ENCODE results near the gene ASIC3.
A peak's percentile ranks its signal among the peaks of the same experiment; 100 is the strongest.
"Not testable (repeated sequence)": the region's sequence is repeated elsewhere in the genome, so short reads cannot be mapped to it uniquely, and the experiment has no call there.

Gene ASIC3

DNA sequence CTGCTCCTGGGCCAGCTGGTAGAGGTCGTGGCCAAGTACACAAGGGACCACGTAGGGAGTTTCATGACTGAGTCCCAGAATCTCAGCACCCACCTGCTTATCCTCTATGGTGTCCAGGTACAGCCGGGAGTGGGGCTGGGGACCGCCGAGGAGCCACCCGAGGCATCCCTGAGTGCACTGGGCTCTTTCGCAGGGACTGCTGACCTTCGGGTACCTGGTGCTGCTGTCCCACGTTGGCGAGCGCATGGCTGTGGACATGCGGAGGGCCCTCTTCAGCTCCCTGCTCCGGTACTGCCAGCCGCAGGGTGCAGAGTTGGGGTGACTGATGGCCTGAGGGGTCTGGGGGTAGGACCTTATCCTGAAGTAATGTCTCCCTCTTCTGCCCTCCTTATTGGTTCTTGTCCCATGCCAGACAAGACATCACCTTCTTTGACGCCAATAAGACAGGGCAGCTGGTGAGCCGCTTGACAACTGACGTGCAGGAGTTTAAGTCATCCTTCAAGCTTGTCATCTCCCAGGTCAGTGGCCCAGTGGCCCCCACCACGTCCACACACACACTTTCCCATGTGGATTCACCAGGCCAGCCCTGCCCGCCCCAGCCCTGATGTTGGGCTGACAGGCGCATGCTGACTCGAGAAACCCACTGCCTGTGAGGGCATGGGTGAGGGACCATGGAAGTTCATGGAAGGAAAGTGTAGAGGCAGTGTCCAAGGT, 13.9 kb upstream of the ASIC3 start:
- no peak for DNase-seq

DNA sequence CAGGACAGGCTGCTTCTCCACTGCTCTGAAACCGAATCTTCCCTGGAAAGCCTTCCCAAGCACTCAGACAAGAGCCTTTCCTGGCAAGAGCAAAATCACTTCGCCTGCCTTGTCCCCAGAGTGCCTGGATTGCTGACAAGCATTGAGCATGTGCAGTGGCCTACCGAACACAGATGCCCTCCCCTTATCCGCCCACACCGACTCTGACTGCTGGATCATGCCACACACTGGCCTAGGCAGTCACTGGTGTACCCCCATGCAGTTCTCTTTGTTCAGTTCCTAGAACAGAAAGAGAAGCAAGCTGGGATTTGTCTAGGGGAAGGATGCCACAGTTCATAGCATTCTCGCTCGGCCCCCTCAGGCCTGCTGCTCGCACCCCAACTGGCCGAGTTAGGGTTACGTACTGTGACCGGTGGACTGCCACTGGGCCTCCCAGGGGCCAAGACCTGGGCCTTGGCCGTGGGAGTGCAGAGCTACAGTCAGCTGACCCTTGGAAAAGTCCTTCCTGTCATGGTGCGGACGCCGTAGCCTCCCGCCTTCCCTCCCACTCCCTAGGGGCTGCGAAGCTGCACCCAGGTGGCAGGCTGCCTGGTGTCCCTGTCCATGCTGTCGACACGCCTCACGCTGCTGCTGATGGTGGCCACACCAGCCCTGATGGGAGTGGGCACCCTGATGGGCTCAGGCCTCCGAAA, 13.2 kb upstream of the ASIC3 start:
- DNase-seq, result no peak

DNA sequence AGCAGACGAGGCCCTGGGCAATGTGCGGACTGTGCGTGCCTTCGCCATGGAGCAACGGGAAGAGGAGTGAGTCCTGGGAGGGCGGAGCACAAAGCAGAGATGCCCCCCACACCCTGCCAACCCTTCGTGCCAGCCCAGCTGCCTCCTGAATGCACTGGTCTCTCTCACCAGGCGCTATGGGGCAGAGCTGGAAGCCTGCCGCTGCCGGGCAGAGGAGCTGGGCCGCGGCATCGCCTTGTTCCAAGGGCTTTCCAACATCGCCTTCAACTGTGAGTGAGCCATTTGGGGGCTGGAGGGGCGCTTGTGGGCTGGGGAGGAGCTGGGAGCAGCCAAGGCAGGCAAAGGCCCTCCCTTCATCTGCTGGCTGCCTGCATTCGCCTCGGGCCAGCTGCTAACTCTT, 12.4 kb upstream of the ASIC3 start:
- DNase-seq, result no peak

DNA sequence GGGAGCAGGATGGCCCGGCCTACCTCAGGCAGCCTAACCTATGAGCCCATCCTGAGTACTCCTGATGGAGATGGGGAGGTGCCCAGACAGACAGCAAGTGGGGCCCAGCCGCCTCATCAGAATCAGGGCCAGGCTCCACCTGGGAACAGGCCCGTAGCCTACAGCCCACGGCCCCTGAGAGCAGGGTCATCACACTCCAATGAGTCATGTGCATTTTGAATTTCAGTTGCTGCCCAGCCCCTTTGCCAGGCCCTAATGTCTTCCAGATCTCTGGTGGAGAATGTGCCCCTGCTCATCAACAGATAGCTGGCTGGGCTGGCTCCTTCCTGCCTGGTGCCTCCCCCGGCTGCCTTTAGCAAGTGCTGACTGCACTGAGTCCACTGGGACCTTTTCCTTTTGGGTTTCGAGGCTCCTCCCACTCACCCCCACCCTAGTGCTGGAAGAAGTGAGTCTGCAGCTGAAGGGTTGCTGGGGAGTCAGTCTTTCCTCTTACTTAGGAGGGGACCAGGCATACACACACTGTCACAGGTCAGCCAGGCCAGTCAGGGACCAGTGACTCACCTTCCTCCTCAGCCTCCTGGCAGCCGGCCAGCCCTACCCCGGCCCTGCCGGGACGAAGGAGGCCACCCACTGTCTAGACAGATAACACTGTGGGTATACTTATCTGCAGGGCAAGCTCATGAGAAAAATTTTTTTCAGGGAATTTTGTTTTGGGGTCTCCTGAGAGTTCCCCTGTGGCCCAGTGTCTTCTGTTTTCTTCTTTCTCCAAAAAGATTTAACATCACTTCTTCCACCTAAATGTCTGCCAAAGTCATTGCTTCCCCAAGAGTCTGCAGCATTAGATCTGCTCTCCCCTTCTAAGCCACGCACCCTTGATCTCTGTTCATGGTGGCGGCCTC, 9.1 kb upstream of the ASIC3 start:
- DNase-seq, result peak; percentile 57

DNA sequence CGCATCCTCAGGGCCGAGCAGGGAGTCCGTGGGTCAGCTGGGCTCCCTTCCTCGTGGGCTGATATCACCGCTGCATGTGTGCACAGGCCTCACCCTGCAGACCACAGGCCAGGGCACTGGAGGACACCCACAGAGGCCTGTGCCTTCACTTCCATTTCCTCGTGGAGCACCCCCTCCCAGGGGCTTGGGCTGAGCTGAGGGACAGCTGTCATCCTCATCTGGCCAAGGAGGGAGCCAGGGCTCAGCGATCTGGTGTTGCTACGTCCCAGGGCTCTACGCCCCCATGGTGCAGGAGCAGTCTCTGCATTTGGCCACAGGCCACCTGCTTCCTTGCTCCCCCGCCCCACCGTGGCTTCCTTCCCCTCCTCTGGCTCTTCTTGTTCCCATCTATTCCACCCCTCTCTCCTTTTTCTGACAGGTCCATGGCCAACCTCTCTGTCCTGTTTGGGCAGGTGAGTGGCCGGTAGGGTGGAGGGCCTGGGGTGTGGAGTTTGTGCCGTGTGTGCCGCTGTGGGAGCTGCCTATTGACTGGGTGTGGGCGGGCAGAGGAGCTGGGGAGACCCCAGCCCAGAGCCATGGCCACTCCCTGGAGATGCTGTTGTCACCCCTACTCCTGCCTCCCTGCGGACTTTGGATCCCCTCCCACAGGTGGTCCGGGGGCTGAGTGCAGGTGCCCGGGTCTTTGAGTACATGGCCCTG, 8.3 kb upstream of the ASIC3 start:
- no peak for DNase-seq

DNA sequence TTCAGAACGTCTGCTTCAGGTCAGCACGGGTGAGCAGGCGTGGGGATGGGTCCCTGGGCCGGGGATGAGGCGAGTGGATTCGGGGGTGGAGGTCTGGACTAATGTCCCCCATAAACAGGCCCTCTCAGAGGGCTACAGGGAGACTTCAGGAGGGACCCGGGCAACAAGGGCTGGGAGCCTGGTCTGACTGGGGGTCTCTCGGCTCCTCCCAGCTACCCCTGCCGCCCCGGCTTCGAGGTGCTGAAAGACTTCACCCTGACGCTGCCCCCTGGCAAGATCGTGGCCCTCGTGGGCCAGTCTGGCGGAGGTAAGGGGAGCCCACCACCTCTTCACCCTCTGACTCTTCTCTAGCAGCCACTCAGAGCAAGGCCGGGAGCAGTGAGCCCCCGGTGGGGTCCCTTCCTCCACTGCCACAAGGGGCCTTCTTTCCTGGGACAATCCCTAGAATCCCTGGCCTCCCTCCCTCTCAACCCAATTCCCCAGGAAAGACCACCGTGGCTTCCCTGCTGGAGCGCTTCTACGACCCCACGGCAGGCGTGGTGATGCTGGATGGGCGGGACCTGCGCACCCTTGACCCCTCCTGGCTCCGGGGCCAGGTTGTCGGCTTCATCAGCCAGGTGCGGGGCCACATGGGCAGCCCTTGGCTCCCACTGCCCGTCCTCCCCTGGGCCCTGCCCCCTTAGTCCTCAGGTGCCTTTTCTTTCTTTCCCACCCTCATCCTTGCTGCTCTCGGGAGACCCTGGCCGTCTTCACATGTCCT, 7.5 kb upstream of the ASIC3 start:
- DNase-seq, result no peak

DNA sequence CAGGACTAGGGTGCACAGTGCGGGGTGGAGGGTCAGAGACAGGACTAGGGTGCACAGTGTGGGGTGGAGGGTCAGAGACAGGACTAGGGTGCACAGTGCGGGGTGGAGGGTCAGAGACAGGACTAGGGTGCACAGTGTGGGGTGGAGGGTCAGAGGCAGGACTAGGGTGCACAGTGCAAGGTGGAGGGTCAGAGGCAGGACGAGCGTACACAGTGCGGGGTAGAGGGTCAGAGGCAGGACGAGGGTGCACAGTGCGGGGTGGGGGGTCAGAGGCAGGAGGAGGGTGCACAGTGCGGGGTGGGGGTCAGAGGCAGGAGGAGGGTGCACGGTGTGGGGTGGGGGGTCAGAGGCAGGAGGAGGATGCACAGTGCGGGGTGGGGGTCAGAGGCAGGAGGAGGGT, 4.9 kb upstream of the ASIC3 start:
- not testable (repeated sequence) for DNase-seq

DNA sequence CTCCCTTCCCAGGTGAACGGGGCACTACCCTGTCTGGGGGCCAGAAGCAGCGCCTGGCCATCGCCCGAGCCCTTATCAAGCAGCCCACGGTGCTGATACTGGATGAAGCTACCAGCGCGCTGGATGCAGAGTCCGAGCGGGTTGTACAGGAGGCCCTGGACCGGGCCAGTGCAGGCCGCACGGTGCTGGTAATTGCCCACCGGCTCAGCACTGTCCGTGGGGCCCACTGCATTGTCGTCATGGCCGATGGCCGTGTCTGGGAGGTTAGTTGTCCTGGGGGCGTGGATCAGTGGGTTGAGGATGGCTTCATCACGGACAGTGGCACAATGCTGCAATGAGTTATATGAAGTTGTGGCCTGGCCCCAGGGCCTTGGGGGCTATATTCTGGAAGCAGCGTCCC, 4.4 kb upstream of the ASIC3 start:
- DNase-seq, result no peak

DNA sequence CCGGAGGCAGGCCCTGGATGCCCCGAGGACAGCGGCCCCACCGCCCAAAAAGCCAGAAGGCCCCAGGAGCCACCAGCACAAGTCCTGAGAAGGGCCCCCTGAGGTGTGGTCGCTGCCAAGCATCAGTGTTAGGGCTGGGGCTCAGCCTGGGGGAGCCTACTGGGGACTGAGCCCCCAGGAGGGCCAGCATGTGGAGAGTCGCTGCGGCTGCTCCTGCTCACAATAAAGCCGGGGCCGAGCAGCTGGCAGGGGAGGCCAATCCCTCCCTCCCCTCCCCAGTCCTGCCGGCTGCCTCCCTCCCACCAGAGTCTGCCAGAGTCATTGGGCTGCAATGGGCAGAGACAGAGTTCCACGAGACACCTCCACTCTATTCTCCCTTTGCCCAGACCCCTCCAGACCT, 3.1 kb upstream of the ASIC3 start:
- DNase-seq, result no peak

DNA sequence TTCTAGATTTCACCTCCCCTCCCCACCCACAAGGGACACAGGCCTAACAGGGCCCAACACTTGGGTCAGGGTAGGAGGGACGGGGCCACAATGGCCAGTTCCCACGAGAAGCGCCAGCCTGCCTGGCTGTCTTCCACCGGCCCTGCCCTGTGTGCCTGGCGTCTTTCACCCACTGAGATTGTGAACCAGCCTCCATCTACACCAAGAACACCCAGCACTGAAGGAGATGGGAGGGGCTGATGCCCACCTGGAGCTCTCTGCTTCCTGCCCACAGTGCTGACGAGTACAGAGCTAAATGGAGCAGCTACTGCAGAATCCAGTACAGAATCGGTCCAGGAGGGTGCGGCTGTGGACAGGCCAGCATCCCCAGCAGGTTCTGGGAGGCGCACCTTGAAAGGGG, 2.4 kb upstream of the ASIC3 start:
- no peak for DNase-seq

DNA sequence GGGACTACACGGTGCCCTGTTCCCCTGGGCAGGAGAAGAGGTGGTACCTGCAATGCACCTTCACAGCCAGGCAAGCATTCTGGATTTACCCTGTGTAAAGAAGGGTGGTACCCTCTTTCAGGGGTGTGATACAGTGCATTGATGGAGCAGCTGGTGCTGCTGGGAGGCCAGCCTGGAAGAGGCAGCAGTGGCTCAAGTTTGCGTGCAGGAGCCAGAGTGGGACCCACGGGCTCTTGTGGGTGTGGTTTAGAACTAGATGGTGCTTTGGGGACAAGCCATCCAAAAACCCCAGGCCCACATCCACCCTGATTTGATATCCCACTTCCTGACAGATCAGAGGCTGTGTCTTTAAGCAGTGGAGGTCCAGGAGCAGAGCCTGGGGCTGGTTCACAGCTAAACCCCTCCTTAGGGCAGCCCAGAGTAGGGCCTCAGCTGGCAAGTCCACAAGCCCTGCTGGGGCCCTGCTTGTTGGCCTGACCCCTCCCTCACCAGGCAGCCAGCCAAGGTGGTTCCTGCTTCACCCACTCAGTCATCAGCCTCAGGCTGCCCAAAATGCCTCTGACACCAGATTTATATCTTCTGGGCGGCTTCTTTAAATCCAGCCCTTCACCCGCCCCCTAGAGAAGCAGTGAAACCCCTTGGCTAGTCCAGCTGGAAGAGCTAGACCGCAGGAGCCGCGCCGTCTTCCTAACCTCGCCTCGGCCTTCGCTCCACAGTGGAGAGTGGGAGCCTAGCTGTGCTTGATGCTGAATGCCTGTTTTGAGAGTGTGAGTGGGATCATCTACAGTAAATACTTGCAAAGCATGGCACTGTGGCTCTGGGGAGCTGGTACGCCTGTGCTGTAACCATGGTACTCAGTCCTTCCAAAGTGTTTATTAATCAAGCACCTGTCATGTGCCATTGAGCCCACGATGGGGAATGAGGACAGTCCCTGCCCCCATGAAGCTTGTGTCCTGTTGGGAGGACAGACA, 1.4 kb upstream of the ASIC3 start:
- no peak for DNase-seq

DNA sequence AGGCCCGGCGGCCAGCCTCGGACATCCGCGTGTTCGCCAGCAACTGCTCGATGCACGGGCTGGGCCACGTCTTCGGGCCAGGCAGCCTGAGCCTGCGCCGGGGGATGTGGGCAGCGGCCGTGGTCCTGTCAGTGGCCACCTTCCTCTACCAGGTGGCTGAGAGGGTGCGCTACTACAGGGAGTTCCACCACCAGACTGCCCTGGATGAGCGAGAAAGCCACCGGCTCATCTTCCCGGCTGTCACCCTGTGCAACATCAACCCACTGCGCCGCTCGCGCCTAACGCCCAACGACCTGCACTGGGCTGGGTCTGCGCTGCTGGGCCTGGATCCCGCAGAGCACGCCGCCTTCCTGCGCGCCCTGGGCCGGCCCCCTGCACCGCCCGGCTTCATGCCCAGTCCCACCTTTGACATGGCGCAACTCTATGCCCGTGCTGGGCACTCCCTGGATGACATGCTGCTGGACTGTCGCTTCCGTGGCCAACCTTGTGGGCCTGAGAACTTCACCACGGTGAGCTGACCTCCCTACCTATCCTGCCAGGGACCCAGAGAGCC, 656 bp downstream of the ASIC3 start:
- DNase-seq, result no peak

DNA sequence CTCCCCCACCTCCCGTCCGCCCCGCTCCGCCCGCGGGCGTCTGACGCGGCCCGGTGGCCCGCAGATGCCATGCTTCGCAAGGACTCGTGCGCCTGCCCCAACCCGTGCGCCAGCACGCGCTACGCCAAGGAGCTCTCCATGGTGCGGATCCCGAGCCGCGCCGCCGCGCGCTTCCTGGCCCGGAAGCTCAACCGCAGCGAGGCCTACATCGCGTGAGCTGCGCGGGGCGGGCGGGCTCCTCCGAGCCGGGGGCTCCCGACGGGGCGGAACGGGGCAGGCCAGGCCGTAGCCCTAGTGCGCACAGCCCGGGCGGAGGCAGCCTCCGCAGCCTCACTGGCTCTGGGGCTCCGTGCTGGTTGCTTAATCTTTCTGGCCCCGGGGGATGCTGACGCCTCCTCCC, 2.8 kb downstream of the ASIC3 start:
- DNase-seq, result peak; percentile 58

DNA sequence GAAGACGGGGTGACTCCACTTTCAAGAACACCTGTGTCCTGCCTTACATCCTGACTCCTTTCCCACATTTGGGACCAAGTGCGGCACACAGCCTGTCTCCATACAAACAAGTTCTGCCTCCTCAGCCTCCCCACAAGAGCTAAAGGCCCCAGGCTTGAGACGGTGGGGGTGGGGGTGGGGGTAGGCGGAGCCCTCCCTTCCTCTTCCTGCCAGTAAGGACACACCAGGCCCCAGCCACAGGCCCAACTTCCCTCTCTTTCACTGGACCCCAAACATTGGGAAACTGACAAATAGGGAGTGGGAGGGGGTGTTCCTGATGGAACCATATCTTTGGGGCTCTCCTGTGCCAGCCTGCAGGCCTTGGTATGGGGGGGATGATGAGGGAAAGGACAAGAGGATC, 4.8 kb downstream of the ASIC3 start:
- DNase-seq, result no peak

DNA sequence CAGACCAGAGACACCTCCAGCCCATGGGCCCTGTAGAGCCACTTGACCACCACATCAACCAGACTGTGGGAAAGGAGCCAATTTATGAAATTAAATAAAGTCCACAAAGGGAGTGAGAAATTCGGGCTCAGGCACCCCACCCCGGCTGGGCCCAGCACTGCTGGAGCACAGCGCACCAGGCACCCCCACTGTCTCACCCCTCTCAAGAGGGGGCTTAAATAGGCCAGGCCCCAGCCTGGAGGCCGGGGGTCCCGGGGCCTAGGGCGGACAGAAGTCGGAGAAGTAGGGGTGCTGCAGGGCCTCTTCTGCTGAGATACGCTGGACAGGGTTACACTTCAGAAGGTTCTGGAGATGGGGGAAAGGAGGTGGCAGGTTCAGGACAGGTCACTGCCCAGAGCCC, 5.4 kb downstream of the ASIC3 start:
- DNase-seq, result no peak

DNA sequence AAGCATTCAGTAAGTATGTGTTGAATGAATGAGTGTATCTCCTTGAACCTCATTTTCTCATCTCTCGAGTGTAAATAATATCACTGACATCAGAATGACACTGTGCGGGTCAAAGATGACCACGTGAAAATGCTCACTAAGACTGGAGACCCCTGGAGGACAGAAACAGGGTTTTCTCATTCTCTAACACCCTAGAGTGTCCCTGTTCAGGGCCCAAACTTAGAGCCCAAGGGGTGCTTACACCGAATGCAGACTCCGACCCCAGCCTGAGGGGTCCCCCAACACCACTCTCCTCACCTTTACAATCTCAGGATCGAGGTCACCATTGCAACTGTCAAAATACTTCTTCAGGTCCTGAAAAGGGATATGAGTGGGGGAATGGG, 7.9 kb downstream of the ASIC3 start:
- DNase-seq, result no peak

DNA sequence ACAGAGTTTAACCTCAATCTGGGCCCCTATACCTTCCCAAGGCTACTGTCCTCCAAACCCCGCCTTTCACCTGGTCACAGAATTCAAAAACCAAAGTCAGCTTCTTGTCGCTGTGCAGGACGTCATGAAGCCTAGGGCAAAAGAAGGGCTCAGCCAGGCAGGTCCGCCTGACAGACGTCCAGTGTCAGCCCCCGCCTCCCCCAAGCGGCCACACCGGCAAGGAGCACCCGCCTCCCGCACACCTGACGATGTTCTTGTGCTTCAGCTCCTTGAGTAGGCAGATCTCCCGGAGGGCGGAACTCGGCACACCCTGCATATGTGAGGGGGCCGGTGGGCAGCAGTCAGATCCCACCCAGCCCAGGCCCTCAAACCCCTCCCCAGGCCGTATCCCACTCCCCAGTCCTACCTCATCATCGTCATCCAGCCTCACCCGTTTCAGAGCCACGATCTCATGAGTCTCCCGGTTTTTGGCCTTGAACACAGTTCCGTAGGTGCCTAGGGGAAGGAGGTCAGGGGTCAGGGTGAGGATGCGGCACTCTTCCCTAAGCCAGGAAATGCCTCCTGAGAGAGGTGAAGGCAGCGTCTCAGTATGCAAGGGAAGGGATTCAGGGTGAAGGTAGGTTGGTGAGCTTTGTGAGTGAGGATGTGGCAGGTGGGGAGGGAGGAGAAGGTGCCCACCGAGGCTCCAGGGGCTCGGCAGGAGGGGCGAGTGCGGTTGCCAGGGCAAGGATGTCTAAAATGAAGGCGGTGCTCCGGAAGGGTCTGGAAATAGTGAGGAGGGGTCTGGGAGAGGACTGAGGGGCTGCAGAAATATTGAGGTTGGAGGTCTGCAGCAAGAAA, 8.6 kb downstream of the ASIC3 start:
- no peak for DNase-seq

DNA sequence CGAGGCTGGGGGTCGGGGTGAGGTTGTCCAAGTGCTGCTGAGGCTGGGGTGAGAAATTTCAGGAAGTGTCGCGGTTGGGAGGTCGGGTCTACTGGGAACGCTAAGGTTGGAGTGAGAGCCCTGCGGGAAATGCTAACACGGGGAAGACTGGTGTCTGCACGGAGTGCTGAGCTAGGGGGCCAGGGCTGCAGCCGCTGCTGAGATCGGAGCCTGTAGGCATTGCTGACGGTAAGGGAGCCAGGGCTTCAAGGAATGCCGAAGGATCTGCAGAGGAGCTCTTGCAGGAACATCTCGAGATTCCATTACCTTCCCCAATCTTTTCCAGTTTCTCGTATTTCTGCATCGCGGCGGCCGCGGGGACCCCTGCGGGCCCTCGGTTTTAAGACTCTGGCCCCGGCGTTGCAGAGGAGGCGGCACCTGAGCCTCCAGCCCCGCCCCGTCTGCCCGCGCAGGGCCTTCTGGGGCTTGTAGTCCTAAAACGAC, 9.2 kb downstream of the ASIC3 start, which contains the start of gene CDK5:
CDK5 (minus strand) TSS at position 392 of the 483 bp plus-strand sequence; CDS start at position 343, 49 bp downstream.
- no peak for DNase-seq

DNA sequence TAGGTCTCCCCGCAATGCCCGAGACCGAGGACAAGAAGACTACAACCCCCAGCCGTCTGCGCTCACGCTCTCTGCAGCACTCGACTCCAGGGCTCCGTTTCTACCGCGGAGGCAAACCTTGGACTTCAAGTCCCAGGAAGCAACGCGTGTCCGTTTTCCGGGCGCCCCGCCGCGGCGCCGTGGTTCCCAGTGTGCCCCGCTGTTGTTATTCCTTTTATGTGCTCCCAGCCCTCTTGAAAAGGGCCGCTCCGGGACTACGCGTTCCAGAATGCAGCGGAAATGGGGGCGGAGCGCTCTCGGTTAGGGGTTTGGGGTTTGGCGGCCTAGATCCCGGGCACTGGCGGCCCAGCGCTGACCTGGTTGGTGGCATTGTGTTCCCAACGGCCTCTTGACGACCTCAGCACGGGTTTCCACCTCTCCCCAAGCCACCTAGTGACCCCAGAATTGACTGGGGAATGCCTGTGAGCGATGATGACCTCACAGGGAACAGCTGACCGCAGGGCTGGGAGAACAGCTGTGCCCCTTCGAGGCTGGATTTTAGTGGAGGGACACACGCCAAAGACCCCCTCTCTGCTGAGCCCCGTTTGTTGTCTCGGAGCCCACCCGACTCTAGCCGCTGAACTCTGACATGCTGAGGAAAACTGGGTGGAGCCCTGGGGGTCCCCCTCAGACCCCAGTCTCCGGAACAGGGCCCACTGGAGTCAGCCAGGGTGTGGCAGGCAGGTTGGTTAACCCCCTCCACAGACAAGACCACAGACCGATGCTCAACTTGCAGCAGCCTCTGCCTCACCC, 9.9 kb downstream of the ASIC3 start:
- DNase-seq, result peak; percentile 95

Data from stimulated activated CD4-positive, alpha-beta T cell treated with anti-CD3 and anti-CD28 coated beads, Interleukin-4, amount 100 ng/mL, for 1 hour (primary cell).